SHP77 treated with DMSO at 0.1 percent for 48 hours (cell line): ENCODE data around the gene EP300.
"Not testable (repeated sequence)": the region's sequence is repeated elsewhere in the genome, so short reads cannot be mapped to it uniquely, and the experiment has no call there.

Source experiments
- DNase-seq: peaks from one replicate; lab custom pipeline; 2025; lab: John Stamatoyannopoulos, UW

EP300 gene

GRCh38 chr22:41152902-41153301 lies 60.5 kb downstream of the EP300 start:
- no peak for DNase-seq

GRCh38 chr22:41157083-41157482 lies 64.7 kb downstream of the EP300 start:
- DNase-seq = no peak

- no peak for DNase-seq
Observed at GRCh38 chr22:41169157-41169556, 76.8 kb downstream of the EP300 start.

- DNase-seq = no peak
Observed at GRCh38 chr22:41171996-41172395, 79.6 kb downstream of the EP300 start.

- no peak for DNase-seq
Observed at GRCh38 chr22:41175546-41175945, 83.2 kb downstream of the EP300 start.

GRCh38 chr22:41177040-41177621 lies 84.7 kb downstream of the EP300 start:
- no peak for DNase-seq

GRCh38 chr22:41177622-41178424 lies 85.4 kb downstream of the EP300 start:
- DNase-seq = no peak

- DNase-seq = no peak
Observed at GRCh38 chr22:41178425-41178975, 86.1 kb downstream of the EP300 start.

GRCh38 chr22:41180362-41180761 lies 88.0 kb downstream of the EP300 start:
- not testable (repeated sequence) for DNase-seq

GRCh38 chr22:41180926-41181325 lies 88.5 kb downstream of the EP300 start:
- DNase-seq = no peak

GRCh38 chr22:41181349-41182241 lies 89.2 kb downstream of the EP300 start:
- DNase-seq = no peak

GRCh38 chr22:41184679-41185078 lies 92.3 kb downstream of the EP300 start:
- DNase-seq = no peak

- no peak for DNase-seq
Observed at GRCh38 chr22:41191467-41191866, 99.1 kb downstream of the EP300 start.

- no peak for DNase-seq
Observed at GRCh38 chr22:41193829-41194228, 101.4 kb downstream of the EP300 start.

- peak; percentile 46 for DNase-seq
Observed at GRCh38 chr22:41197038-41197972, 104.9 kb downstream of the EP300 start.

- peak; percentile 25 for DNase-seq
Observed at GRCh38 chr22:41198027-41198580, 105.7 kb downstream of the EP300 start.

- DNase-seq = no peak
Observed at GRCh38 chr22:41201141-41201540, 108.7 kb downstream of the EP300 start.

GRCh38 chr22:41203118-41203517 lies 110.7 kb downstream of the EP300 start:
- DNase-seq = no peak

- DNase-seq = no peak
Observed at GRCh38 chr22:41204066-41204465, 111.7 kb downstream of the EP300 start.

GRCh38 chr22:41204992-41205900 lies 112.9 kb downstream of the EP300 start, which contains the start of gene L3MBTL2:
TSS of gene L3MBTL2 (plus strand) at chr22:41205312. CDS start at chr22:41205363, 51 bp downstream.
- peak; percentile 93 for DNase-seq
